GM12891 (cell line): ENCODE measurements around the gene EBF3.

Experiments used
- DNase-seq: peaks from one replicate; pipeline ENCODE4 v3.0.0; 2011; ENCODE audit warnings: low spot score; ENCODE audit not compliant: insufficient read length
- FAIRE-seq: peaks from 2 replicates; lab custom pipeline; 2011; peaks lifted over from hg19 to GRCh38; lab: Jason Lieb, UNC
- PAX5 ChIP-seq: IDR thresholded peaks from 2 replicates; pipeline ENCODE4 v1.6.1; 2011; ENCODE audit warnings: low read length, moderate library complexity, mild to moderate bottlenecking; ENCODE audit not compliant: insufficient read depth, severe bottlenecking
- POLR2A ChIP-seq: IDR thresholded peaks from 2 replicates; pipeline ENCODE4 v1.6.1; 2011; ENCODE audit warnings: low read depth, low read length, control low read depth
- POLR2AphosphoS5 ChIP-seq: IDR thresholded peaks from 2 replicates; pipeline ENCODE4 v1.6.1; 2011; ENCODE audit warnings: low read depth, low read length, control low read depth
- POU2F2 ChIP-seq: IDR thresholded peaks from 2 replicates; pipeline ENCODE4 v1.6.1; 2011; ENCODE audit warnings: low read depth, mild to moderate bottlenecking, control low read depth, low read length, moderate library complexity
- SPI1 ChIP-seq: IDR thresholded peaks from 2 replicates; pipeline ENCODE4 v1.6.1; 2011; ENCODE audit warnings: low read depth, low read length, control low read depth
- TAF1 ChIP-seq: IDR thresholded peaks from 2 replicates; pipeline ENCODE4 v1.6.1; 2011; ENCODE audit warnings: low read depth, low read length, control low read depth

EBF3 gene

GRCh38 chr10:129811208-129811607 is 152.9 kb downstream of the EBF3 start:
- DNase-seq = no peak
- TF ChIP-seq POLR2A (no peak), SPI1 (no peak), PAX5 (no peak), POU2F2 (no peak), POLR2AphosphoS5 (no peak), TAF1 (no peak)

GRCh38 chr10:129809841-129810240 is 154.2 kb downstream of the EBF3 start:
- DNase-seq (no peak), FAIRE-seq (no peak)
- TF ChIP-seq POU2F2 (no peak), PAX5 (no peak), TAF1 (no peak), POLR2AphosphoS5 (no peak), POLR2A (no peak), SPI1 (no peak)

More at GRCh38 chr10:129811208-129811607, 152.9 kb downstream of the EBF3 start:
- FAIRE-seq = no peak

- FAIRE-seq (no peak), DNase-seq (no peak)
- TF ChIP-seq PAX5 (no peak), POLR2AphosphoS5 (no peak), SPI1 (no peak), POU2F2 (no peak), TAF1 (no peak), POLR2A (no peak)
These were observed 154.6 kb downstream of the EBF3 start for GRCh38 chr10:129809431-129809830.

- no peak for DNase-seq
- TF ChIP-seq POLR2A (no peak), SPI1 (no peak), TAF1 (no peak), POU2F2 (no peak), PAX5 (no peak), POLR2AphosphoS5 (no peak)
- no peak for FAIRE-seq
These were observed 155.7 kb downstream of the EBF3 start for GRCh38 chr10:129808092-129808983.

- no peak for DNase-seq
- TF ChIP-seq POLR2AphosphoS5 (no peak), TAF1 (no peak), SPI1 (no peak), POLR2A (no peak), PAX5 (no peak), POU2F2 (no peak)
- FAIRE-seq = no peak
These were observed 156.9 kb downstream of the EBF3 start for GRCh38 chr10:129807211-129807610.

- no peak for TF ChIP-seq TAF1
- no peak for TF ChIP-seq POU2F2
- no peak for TF ChIP-seq POLR2A
- no peak for TF ChIP-seq SPI1
- TF ChIP-seq PAX5 = no peak
- no peak for TF ChIP-seq POLR2AphosphoS5
- no peak for DNase-seq
- no peak for FAIRE-seq
These were observed 163.2 kb downstream of the EBF3 start for GRCh38 chr10:129800796-129801340.

- TF ChIP-seq PAX5 = no peak
- TF ChIP-seq POLR2A = no peak
- TF ChIP-seq SPI1 = no peak
- no peak for TF ChIP-seq POU2F2
- TF ChIP-seq POLR2AphosphoS5 = no peak
- no peak for TF ChIP-seq TAF1
- DNase-seq (no peak), FAIRE-seq (no peak)
These were observed 164.1 kb downstream of the EBF3 start for GRCh38 chr10:129799942-129800341.

- no peak for DNase-seq
- no peak for FAIRE-seq
- no peak for TF ChIP-seq PAX5
These were observed 167.2 kb downstream of the EBF3 start for GRCh38 chr10:129796710-129797420.

GRCh38 chr10:129793996-129794395 is 170.1 kb downstream of the EBF3 start:
- FAIRE-seq (no peak), DNase-seq (no peak)
- TF ChIP-seq POLR2A (no peak), SPI1 (no peak), TAF1 (no peak), POLR2AphosphoS5 (no peak), PAX5 (no peak), POU2F2 (no peak)

GRCh38 chr10:129793479-129793878 is 170.6 kb downstream of the EBF3 start:
- DNase-seq (no peak), FAIRE-seq (no peak)
- no peak for TF ChIP-seq SPI1
